ENCODE results near the gene PYCARD. TPM values are rescaled to one million over a fixed set of nuclear protein-coding genes. Genes with fewer than 3 reads are reported as not detected.

Gene PYCARD
- total RNA-seq, 4 donors from 2014 or later = 53.0 to 70.7 (median 63.9) TPM

GRCh38 chr16:31189412-31189778 lies 13.2 kb downstream of the PYCARD start:
- no peaks in the 10 kb centered on the region for H3K27me3 ChIP-seq
- no peak overlapping the region for H3K27ac ChIP-seq
- H3K36me3 ChIP-seq = peaks cover 50 to 100% (median 83%) of the 10 kb centered on the region in 3 donors
- H3K4me1 ChIP-seq = peaks cover 0 to 26% (median 0%) of the 10 kb centered on the region in 3 donors
- no peak overlapping the region for H3K4me3 ChIP-seq
- DNase-seq = no peak
- TF ChIP-seq POLR2A (IDR thresholded peaks at IDR 0.05) = no peak
- TF ChIP-seq, protein P1, sequence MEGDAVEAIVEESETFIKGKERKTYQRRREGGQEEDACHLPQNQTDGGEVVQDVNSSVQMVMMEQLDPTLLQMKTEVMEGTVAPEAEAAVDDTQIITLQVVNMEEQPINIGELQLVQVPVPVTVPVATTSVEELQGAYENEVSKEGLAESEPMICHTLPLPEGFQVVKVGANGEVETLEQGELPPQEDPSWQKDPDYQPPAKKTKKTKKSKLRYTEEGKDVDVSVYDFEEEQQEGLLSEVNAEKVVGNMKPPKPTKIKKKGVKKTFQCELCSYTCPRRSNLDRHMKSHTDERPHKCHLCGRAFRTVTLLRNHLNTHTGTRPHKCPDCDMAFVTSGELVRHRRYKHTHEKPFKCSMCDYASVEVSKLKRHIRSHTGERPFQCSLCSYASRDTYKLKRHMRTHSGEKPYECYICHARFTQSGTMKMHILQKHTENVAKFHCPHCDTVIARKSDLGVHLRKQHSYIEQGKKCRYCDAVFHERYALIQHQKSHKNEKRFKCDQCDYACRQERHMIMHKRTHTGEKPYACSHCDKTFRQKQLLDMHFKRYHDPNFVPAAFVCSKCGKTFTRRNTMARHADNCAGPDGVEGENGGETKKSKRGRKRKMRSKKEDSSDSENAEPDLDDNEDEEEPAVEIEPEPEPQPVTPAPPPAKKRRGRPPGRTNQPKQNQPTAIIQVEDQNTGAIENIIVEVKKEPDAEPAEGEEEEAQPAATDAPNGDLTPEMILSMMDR (IDR thresholded peaks at IDR 0.05) = no peak
- H3K9me3 ChIP-seq = no peaks in the 10 kb centered on the region
- 63 to 78% methylated on average over 2 of the region's 2 CpGs for WGBS, 2 donors
- intact Hi-C loops (cut with DNase I) = no loop called here

- intact Hi-C loops (cut with DNase I) = no loop called here
- DNase-seq = no peak
- Histone ChIP-seq H3K36me3 (peaks cover 55 to 100% (median 84%) of the 10 kb centered on the region in 3 donors), H3K4me3 (no peak overlapping the region), H3K27me3 (no peaks in the 10 kb centered on the region), H3K27ac (no peak overlapping the region), H3K4me1 (peaks cover 0 to 33% (median 4%) of the 10 kb centered on the region in 3 donors), H3K9me3 (no peaks in the 10 kb centered on the region)
- WGBS, 2 donors = 77 to 83% methylated on average over 3 of the region's 3 CpGs
- TF ChIP-seq POLR2A (IDR thresholded peaks at IDR 0.05) = no peak
- TF ChIP-seq, protein P1 (IDR thresholded peaks at IDR 0.05) = no peak
Observed at GRCh38 chr16:31188450-31189411, 13.8 kb downstream of the PYCARD start.

DNA sequence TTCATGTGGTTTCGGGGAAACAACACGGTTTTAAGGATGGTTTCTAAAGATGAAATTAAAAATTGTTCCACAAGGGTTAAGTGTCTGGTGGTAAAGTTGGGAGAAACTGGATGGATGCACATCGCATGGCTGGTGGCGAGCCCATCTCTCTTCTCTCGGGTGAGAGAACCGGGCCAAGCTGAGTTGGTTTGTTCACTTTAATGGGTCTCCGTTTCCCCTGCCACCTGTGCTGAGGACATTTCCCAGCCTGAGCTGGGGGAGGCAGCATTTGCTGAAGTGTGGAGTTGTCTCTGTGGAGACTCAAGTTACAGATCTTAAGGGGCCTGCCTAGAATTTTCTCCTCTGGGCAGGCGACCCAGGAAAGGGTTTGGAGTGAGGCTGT lies 14.8 kb downstream of the PYCARD start:
- Histone ChIP-seq H3K4me1 (peaks cover 2 to 42% (median 13%) of the 10 kb centered on the region in 3 donors), H3K9me3 (no peaks in the 10 kb centered on the region), H3K27me3 (no peaks in the 10 kb centered on the region), H3K4me3 (no peak overlapping the region), H3K27ac (no peak overlapping the region), H3K36me3 (peaks cover 56 to 100% (median 87%) of the 10 kb centered on the region in 3 donors)
- intact Hi-C loops (cut with DNase I) = no loop called here
- no peak for DNase-seq
- WGBS, 2 donors = 73 to 78% methylated on average over 8 of the region's 8 CpGs
- TF ChIP-seq POLR2A (IDR thresholded peaks at IDR 0.05) = no peak
- TF ChIP-seq, protein P1 (IDR thresholded peaks at IDR 0.05) = no peak

- peaks cover 49 to 100% (median 86%) of the 10 kb centered on the region in 3 donors for H3K36me3 ChIP-seq
- H3K4me1 ChIP-seq = peaks cover 8 to 48% (median 20%) of the 10 kb centered on the region in 3 donors
- no peak for TF ChIP-seq POLR2A (IDR thresholded peaks at IDR 0.05)
- TF ChIP-seq, protein P1 (IDR thresholded peaks at IDR 0.05) = no peak
- intact Hi-C loops (cut with DNase I) = no loop called here
- no peak overlapping the region for H3K27ac ChIP-seq
- H3K27me3 ChIP-seq = no peaks in the 10 kb centered on the region
- 74 to 88% methylated on average over 9 to 10 of the region's 10 CpGs for WGBS, 2 donors
- H3K9me3 ChIP-seq = no peaks in the 10 kb centered on the region
- H3K4me3 ChIP-seq = no peak overlapping the region
- no peak for DNase-seq
Observed at GRCh38 chr16:31186930-31187807, 15.4 kb downstream of the PYCARD start.

All from esophagus squamous epithelium (tissue), 5 donors.